ENCODE measurements around the gene PRAMEF1. TPM values are rescaled to one million over a fixed set of nuclear protein-coding genes. Genes with fewer than 3 reads are reported as not detected.
"Not testable (repeated sequence)": the region's sequence is repeated elsewhere in the genome, so short reads cannot be mapped to it uniquely, and the experiment has no call there.

PRAMEF1 gene
- total RNA-seq, 1 experiment from 2014 or later = not detected

- H3K4me3 ChIP-seq (ENCODE audit: insufficient read depth, low read depth, low read length) = no peak overlapping the region
- H3K27me3 ChIP-seq (ENCODE audit: control insufficient read depth, insufficient read depth, low read length) = no peaks in the 10 kb centered on the region; the same call in 1 of the 2 replicates
- H3K36me3 ChIP-seq (replicated peaks; ENCODE audit: control insufficient read depth, insufficient read depth, low read length) = no peaks in the 10 kb centered on the region
- peak; percentile 2 for DNase-seq
These were observed 22.2 kb upstream of the PRAMEF1 start for GRCh38 chr1:12769031-12769430.

GRCh38 chr1:12769976-12770505, 21.2 kb upstream of the PRAMEF1 start:
- DNase-seq = peak; percentile 0
- H3K36me3 ChIP-seq (replicated peaks; ENCODE audit: control insufficient read depth, insufficient read depth, low read length) = no peaks in the 10 kb centered on the region

GRCh38 chr1:12770620-12771019, 20.6 kb upstream of the PRAMEF1 start:
- Histone ChIP-seq H3K36me3 (replicated peaks; ENCODE audit: control insufficient read depth, insufficient read depth, low read length) (no peaks in the 10 kb centered on the region), H3K27me3 (ENCODE audit: control insufficient read depth, insufficient read depth, low read length) (no peaks in the 10 kb centered on the region; the same call in 1 of the 2 replicates), H3K4me3 (ENCODE audit: insufficient read depth, low read depth, low read length) (no peak overlapping the region)
- peak; percentile 1 for DNase-seq

More at GRCh38 chr1:12769976-12770505, 21.2 kb upstream of the PRAMEF1 start:
- no peak overlapping the region for H3K4me3 ChIP-seq (ENCODE audit: insufficient read depth, low read depth, low read length)
- H3K27me3 ChIP-seq (ENCODE audit: control insufficient read depth, insufficient read depth, low read length) = no peaks in the 10 kb centered on the region; the same call in 1 of the 2 replicates

- peak; percentile 2 for DNase-seq
- Histone ChIP-seq H3K27me3 (ENCODE audit: control insufficient read depth, insufficient read depth, low read length) (no peaks in the 10 kb centered on the region; the same call in 1 of the 2 replicates), H3K36me3 (replicated peaks; ENCODE audit: control insufficient read depth, insufficient read depth, low read length) (no peaks in the 10 kb centered on the region), H3K4me3 (ENCODE audit: insufficient read depth, low read depth, low read length) (no peak overlapping the region)
These were observed 20.0 kb upstream of the PRAMEF1 start for GRCh38 chr1:12771186-12771585.

GRCh38 chr1:12772520-12772919, 18.7 kb upstream of the PRAMEF1 start:
- no peaks in the 10 kb centered on the region for H3K36me3 ChIP-seq (replicated peaks; ENCODE audit: control insufficient read depth, insufficient read depth, low read length)
- H3K27me3 ChIP-seq (ENCODE audit: control insufficient read depth, insufficient read depth, low read length) = no peaks in the 10 kb centered on the region; the same call in 1 of the 2 replicates
- H3K4me3 ChIP-seq (ENCODE audit: insufficient read depth, low read depth, low read length) = no peak overlapping the region
- DNase-seq = peak; percentile 2

GRCh38 chr1:12773438-12773837, 17.8 kb upstream of the PRAMEF1 start, which contains the start of gene PRAMEF12:
PRAMEF12 (plus strand) TSS chr1:12773738; CDS start chr1:12774868, 1,130 bp downstream.
- no peaks in the 10 kb centered on the region for H3K36me3 ChIP-seq (replicated peaks; ENCODE audit: control insufficient read depth, insufficient read depth, low read length)
- peak; percentile 2 for DNase-seq
- no peaks in the 10 kb centered on the region; the same call in 1 of the 2 replicates for H3K27me3 ChIP-seq (ENCODE audit: control insufficient read depth, insufficient read depth, low read length)
- no peak within 1 kb of the TSS for H3K4me3 ChIP-seq (ENCODE audit: insufficient read depth, low read depth, low read length)

GRCh38 chr1:12774801-12775345, 16.3 kb upstream of the PRAMEF1 start:
- no peak overlapping the region for H3K4me3 ChIP-seq (ENCODE audit: insufficient read depth, low read depth, low read length)
- no peaks in the 10 kb centered on the region; the same call in 1 of the 2 replicates for H3K27me3 ChIP-seq (ENCODE audit: control insufficient read depth, insufficient read depth, low read length)
- DNase-seq = no peak
- H3K36me3 ChIP-seq (replicated peaks; ENCODE audit: control insufficient read depth, insufficient read depth, low read length) = no peaks in the 10 kb centered on the region

- Histone ChIP-seq H3K4me3 (ENCODE audit: insufficient read depth, low read depth, low read length) (no peak overlapping the region), H3K27me3 (ENCODE audit: control insufficient read depth, insufficient read depth, low read length) (no peaks in the 10 kb centered on the region; the same call in 1 of the 2 replicates), H3K36me3 (replicated peaks; ENCODE audit: control insufficient read depth, insufficient read depth, low read length) (no peaks in the 10 kb centered on the region)
- peak; percentile 0 for DNase-seq
These were observed 15.8 kb upstream of the PRAMEF1 start for GRCh38 chr1:12775443-12775842.

- Histone ChIP-seq H3K36me3 (replicated peaks; ENCODE audit: control insufficient read depth, insufficient read depth, low read length) (no peaks in the 10 kb centered on the region), H3K4me3 (ENCODE audit: insufficient read depth, low read depth, low read length) (no peak overlapping the region), H3K27me3 (ENCODE audit: control insufficient read depth, insufficient read depth, low read length) (no peaks in the 10 kb centered on the region; the same call in 1 of the 2 replicates)
- DNase-seq = peak; percentile 3
These were observed 14.2 kb upstream of the PRAMEF1 start for GRCh38 chr1:12776801-12777557.

GRCh38 chr1:12778061-12778460, 13.1 kb upstream of the PRAMEF1 start:
- no peaks in the 10 kb centered on the region; the same call in 1 of the 2 replicates for H3K27me3 ChIP-seq (ENCODE audit: control insufficient read depth, insufficient read depth, low read length)
- H3K36me3 ChIP-seq (replicated peaks; ENCODE audit: control insufficient read depth, insufficient read depth, low read length) = no peaks in the 10 kb centered on the region
- DNase-seq = peak; percentile 6
- no peak overlapping the region for H3K4me3 ChIP-seq (ENCODE audit: insufficient read depth, low read depth, low read length)

- H3K27me3 ChIP-seq (ENCODE audit: control insufficient read depth, insufficient read depth, low read length) = no peaks in the 10 kb centered on the region; the same call in 1 of the 2 replicates
- DNase-seq = no peak
- H3K4me3 ChIP-seq (ENCODE audit: insufficient read depth, low read depth, low read length) = no peak overlapping the region
- H3K36me3 ChIP-seq (replicated peaks; ENCODE audit: control insufficient read depth, insufficient read depth, low read length) = no peaks in the 10 kb centered on the region
These were observed 12.3 kb upstream of the PRAMEF1 start for GRCh38 chr1:12778907-12779306.

- not testable (repeated sequence) for H3K27me3 ChIP-seq (ENCODE audit: control insufficient read depth, insufficient read depth, low read length); DNase-seq; H3K4me3 ChIP-seq (ENCODE audit: insufficient read depth, low read depth, low read length); H3K36me3 ChIP-seq (replicated peaks; ENCODE audit: control insufficient read depth, insufficient read depth, low read length)
These were observed 9.7 kb upstream of the PRAMEF1 start for GRCh38 chr1:12781488-12781887.

- not testable (repeated sequence) for H3K4me3 ChIP-seq (ENCODE audit: insufficient read depth, low read depth, low read length); H3K27me3 ChIP-seq (ENCODE audit: control insufficient read depth, insufficient read depth, low read length); H3K36me3 ChIP-seq (replicated peaks; ENCODE audit: control insufficient read depth, insufficient read depth, low read length); DNase-seq
These were observed 7.4 kb upstream of the PRAMEF1 start for GRCh38 chr1:12783783-12784182.

- not testable (repeated sequence) for H3K27me3 ChIP-seq (ENCODE audit: control insufficient read depth, insufficient read depth, low read length); H3K36me3 ChIP-seq (replicated peaks; ENCODE audit: control insufficient read depth, insufficient read depth, low read length); H3K4me3 ChIP-seq (ENCODE audit: insufficient read depth, low read depth, low read length); DNase-seq
These were observed 6.5 kb upstream of the PRAMEF1 start for GRCh38 chr1:12784729-12785128.

- no peak for DNase-seq
- no peaks in the 10 kb centered on the region for H3K36me3 ChIP-seq (replicated peaks; ENCODE audit: control insufficient read depth, insufficient read depth, low read length)
These were observed 7.7 kb downstream of the PRAMEF1 start for GRCh38 chr1:12798911-12799310.

More at GRCh38 chr1:12798911-12799310, 7.7 kb downstream of the PRAMEF1 start:
- Histone ChIP-seq H3K27me3 (ENCODE audit: control insufficient read depth, insufficient read depth, low read length) (no peaks in the 10 kb centered on the region), H3K4me3 (ENCODE audit: insufficient read depth, low read depth, low read length) (no peak overlapping the region)

All from H7 (cell line).